MM.1S (cell line): ENCODE measurements around the gene WWC2.

Source experiments
- DNase-seq: peaks from one replicate; pipeline ENCODE4 v3.0.0-alpha.2; 2015
- H2AFZ ChIP-seq: fragments of 300-600 bp; sonication (generic); 2 replicates; pipeline ENCODE4 v1.6.0; 2016; ENCODE audit warnings: antibody characterized with exemption, low read length
- H3F3A ChIP-seq: fragments of 300-600 bp; sonication (generic); 2 replicates; pipeline ENCODE4 v1.6.1; 2016; ENCODE audit warnings: mild to moderate bottlenecking, antibody characterized with exemption, low read length, moderate library complexity, mixed read lengths; ENCODE audit not compliant: insufficient read depth
- H3K27ac ChIP-seq: fragments of 300-600 bp; sonication (generic); 2 replicates; pipeline ENCODE4 v1.5.1; 2016; ENCODE audit warnings: mild to moderate bottlenecking, low read length
- H3K27me3 ChIP-seq: fragments of 300-600 bp; sonication (generic); replicated peaks from 2 replicates; pipeline ENCODE4 v1.6.0; 2016; ENCODE audit warnings: low read length; ENCODE audit not compliant: insufficient read depth
- H3K36me3 ChIP-seq: fragments of 300-600 bp; sonication (generic); replicated peaks from 2 replicates; pipeline ENCODE4 v1.6.1; 2016; ENCODE audit warnings: mild to moderate bottlenecking, low read length, mixed read lengths; ENCODE audit not compliant: insufficient read depth
- H3K4me1 ChIP-seq: fragments of 300-600 bp; sonication (generic); 2 replicates; pipeline ENCODE4 v1.6.1; 2016; ENCODE audit warnings: low read length, mixed read lengths
- H3K4me2 ChIP-seq: fragments of 300-600 bp; sonication (generic); 2 replicates; pipeline ENCODE4 v1.6.0; 2016; ENCODE audit warnings: low read depth, low read length
- H3K4me3 ChIP-seq: fragments of 300-600 bp; sonication (generic); 2 replicates; pipeline ENCODE4 v1.5.1; 2016; ENCODE audit warnings: low read length, mixed read lengths
- H3K79me2 ChIP-seq: fragments of 300-600 bp; sonication (generic); 2 replicates; pipeline ENCODE4 v1.6.1; 2016; ENCODE audit warnings: mixed run types, low read length, mixed read lengths
- H3K9ac ChIP-seq: fragments of 300-600 bp; sonication (generic); 2 replicates; pipeline ENCODE4 v1.6.1; 2016; ENCODE audit warnings: low read length, mixed read lengths
- H3K9me2 ChIP-seq: fragments of 300-600 bp; sonication (generic); replicated peaks from 2 replicates; pipeline ENCODE4 v1.6.1; 2016; ENCODE audit warnings: mild to moderate bottlenecking, low read length, mixed read lengths; ENCODE audit not compliant: insufficient read depth
- H3K9me3 ChIP-seq: fragments of 300-600 bp; sonication (generic); replicated peaks from 2 replicates; pipeline ENCODE4 v1.6.1; 2016; ENCODE audit warnings: mild to moderate bottlenecking, low read length, mixed read lengths; ENCODE audit not compliant: insufficient read depth
- H4K20me1 ChIP-seq: fragments of 300-600 bp; sonication (generic); 2 replicates; pipeline ENCODE4 v1.6.1; 2016; ENCODE audit warnings: mild to moderate bottlenecking, low read length, moderate library complexity, mixed read lengths; ENCODE audit not compliant: insufficient read depth
- EZH2 ChIP-seq: fragments of 300-600 bp; sonication (generic); optimal IDR thresholded peaks from 2 replicates; pipeline ENCODE3; 2017; ENCODE audit warnings: low read depth, mild to moderate bottlenecking, antibody characterized with exemption, low read length, mixed read lengths
- EZH2phosphoT487 ChIP-seq: fragments of 300-600 bp; sonication (generic); IDR thresholded peaks from 2 replicates; pipeline ENCODE4 v1.6.1; 2018; ENCODE audit warnings: antibody characterized with exemption, low read length
- TF ChIP-seq, protein P1 (sequence below): fragments of 300-600 bp; sonication (generic); IDR thresholded peaks from 2 replicates; pipeline ENCODE4 v1.5.1; 2016; ENCODE audit warnings: antibody characterized with exemption, low read length, mixed read lengths

Gene WWC2

DNA sequence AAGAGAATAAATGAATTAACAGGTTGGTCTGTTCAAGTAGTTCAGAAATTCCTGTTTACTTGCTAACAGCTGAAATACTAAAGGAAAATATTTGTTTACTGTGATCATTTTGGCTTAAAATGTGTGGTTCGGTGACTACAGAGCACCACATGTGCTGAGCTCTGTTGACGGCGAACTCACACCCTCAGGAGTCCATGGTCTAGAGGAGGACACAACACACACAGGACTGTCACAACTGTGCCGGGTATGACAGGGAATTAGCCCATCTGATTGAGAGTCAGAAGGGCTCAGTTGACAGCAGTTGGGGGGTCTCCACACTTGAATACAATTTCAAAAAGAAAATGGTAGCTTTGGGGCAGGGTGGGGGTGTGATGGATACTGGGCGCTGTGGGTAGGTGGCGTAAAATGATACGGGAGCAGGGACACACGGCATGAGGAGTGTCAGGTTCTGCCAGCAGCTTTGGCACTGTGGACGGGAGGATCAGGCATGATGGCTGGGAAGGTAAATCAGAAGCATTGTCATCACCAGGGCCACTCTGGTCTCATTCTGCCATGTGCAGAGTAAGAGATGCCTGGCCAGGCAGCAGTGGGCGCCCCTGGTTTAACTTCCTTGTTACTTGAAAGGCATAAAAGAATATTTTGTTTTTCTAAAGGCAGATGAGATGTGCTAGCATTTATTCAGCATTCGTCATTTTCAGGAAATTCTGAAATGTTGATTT, 187.7 kb downstream of the WWC2 start:
- no peaks in the 10 kb centered on the region for H3K27me3 ChIP-seq
- H3K9me2 ChIP-seq: no peaks in the 10 kb centered on the region
- H2AFZ ChIP-seq: no peak overlapping the region
- H3K9me3 ChIP-seq: no peaks in the 10 kb centered on the region
- no peak overlapping the region for H3K9ac ChIP-seq
- H3F3A ChIP-seq: no peaks in the 10 kb centered on the region
- no peak overlapping the region for H3K4me2 ChIP-seq
- H3K4me3 ChIP-seq: no peak overlapping the region
- no peak overlapping the region for H3K27ac ChIP-seq
- no peaks in the 10 kb centered on the region for H4K20me1 ChIP-seq
- TF ChIP-seq, protein P1, sequence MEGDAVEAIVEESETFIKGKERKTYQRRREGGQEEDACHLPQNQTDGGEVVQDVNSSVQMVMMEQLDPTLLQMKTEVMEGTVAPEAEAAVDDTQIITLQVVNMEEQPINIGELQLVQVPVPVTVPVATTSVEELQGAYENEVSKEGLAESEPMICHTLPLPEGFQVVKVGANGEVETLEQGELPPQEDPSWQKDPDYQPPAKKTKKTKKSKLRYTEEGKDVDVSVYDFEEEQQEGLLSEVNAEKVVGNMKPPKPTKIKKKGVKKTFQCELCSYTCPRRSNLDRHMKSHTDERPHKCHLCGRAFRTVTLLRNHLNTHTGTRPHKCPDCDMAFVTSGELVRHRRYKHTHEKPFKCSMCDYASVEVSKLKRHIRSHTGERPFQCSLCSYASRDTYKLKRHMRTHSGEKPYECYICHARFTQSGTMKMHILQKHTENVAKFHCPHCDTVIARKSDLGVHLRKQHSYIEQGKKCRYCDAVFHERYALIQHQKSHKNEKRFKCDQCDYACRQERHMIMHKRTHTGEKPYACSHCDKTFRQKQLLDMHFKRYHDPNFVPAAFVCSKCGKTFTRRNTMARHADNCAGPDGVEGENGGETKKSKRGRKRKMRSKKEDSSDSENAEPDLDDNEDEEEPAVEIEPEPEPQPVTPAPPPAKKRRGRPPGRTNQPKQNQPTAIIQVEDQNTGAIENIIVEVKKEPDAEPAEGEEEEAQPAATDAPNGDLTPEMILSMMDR: no peak
- TF ChIP-seq EZH2: no peak
- no peak for TF ChIP-seq EZH2phosphoT487
- DNase-seq: no peak
- no peaks in the 10 kb centered on the region for H3K79me2 ChIP-seq
- no peaks in the 10 kb centered on the region for H3K36me3 ChIP-seq
- H3K4me1 ChIP-seq: no peaks in the 10 kb centered on the region

DNA sequence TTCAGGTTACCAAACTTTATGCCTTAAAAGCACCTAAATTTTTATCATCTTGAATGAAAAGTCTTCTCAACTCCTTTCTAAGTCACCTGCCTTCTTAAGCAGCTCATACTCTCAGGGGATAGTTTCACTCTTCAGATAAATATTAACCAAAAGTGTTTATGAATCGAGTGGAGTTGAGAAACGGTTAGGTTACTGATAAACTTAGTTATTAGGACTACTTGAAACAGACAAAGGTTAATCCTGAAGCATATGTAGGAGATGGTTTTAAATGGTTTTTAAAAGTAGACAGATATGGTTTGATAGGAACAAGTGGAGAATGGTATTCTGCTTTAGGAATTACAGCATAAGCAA, 188.2 kb downstream of the WWC2 start:
- no peaks in the 10 kb centered on the region for H3K79me2 ChIP-seq
- H3K4me1 ChIP-seq: no peaks in the 10 kb centered on the region
- no peak overlapping the region for H3K9ac ChIP-seq
- H3K9me2 ChIP-seq: no peaks in the 10 kb centered on the region
- no peaks in the 10 kb centered on the region for H3F3A ChIP-seq
- H3K36me3 ChIP-seq: no peaks in the 10 kb centered on the region
- DNase-seq: no peak
- no peaks in the 10 kb centered on the region for H4K20me1 ChIP-seq
- H3K4me2 ChIP-seq: no peak overlapping the region
- H3K27me3 ChIP-seq: no peaks in the 10 kb centered on the region
- H3K27ac ChIP-seq: no peak overlapping the region
- H2AFZ ChIP-seq: no peak overlapping the region
- no peaks in the 10 kb centered on the region for H3K9me3 ChIP-seq
- TF ChIP-seq, protein P1: no peak
- no peak for TF ChIP-seq EZH2phosphoT487
- no peak for TF ChIP-seq EZH2
- H3K4me3 ChIP-seq: no peak overlapping the region

GRCh38 chr4:183287677-183288076, 188.6 kb downstream of the WWC2 start:
- Histone ChIP-seq H3K36me3 (no peaks in the 10 kb centered on the region), H2AFZ (no peak overlapping the region), H3K4me3 (no peak overlapping the region), H3K4me1 (no peaks in the 10 kb centered on the region), H3K9me2 (no peaks in the 10 kb centered on the region), H3K27ac (no peak overlapping the region), H3K9ac (no peak overlapping the region), H4K20me1 (no peaks in the 10 kb centered on the region), H3K4me2 (no peak overlapping the region), H3K27me3 (no peaks in the 10 kb centered on the region), H3K9me3 (no peaks in the 10 kb centered on the region), H3F3A (no peaks in the 10 kb centered on the region), H3K79me2 (no peaks in the 10 kb centered on the region)
- TF ChIP-seq, protein P1: no peak
- TF ChIP-seq EZH2phosphoT487: no peak
- TF ChIP-seq EZH2: no peak
- no peak for DNase-seq
